Skeletal muscle cell (primary cell): ENCODE results near the gene TNFRSF1B.

ENCODE experiments used
- DNase-seq: peaks from one replicate; pipeline ENCODE4 v3.0.0-alpha.2; 2010; ENCODE audit warnings: low read depth
- H3K4me3 ChIP-seq: 2 replicates; pipeline ENCODE4 v1.5.1; 2011; ENCODE audit warnings: low read depth, mild to moderate bottlenecking, control low read depth, low read length, moderate library complexity

Gene TNFRSF1B

GRCh38 chr1:12184008-12184681 lies 17.4 kb downstream of the TNFRSF1B start:
- H3K4me3 ChIP-seq = no peak overlapping the region
- DNase-seq = peak; percentile 83

GRCh38 chr1:12185036-12185917 lies 18.5 kb downstream of the TNFRSF1B start:
- H3K4me3 ChIP-seq = no peak overlapping the region
- DNase-seq = no peak

- DNase-seq = no peak
- no peak overlapping the region for H3K4me3 ChIP-seq
Observed at GRCh38 chr1:12185918-12186678, 19.3 kb downstream of the TNFRSF1B start.

GRCh38 chr1:12186679-12186985 lies 19.8 kb downstream of the TNFRSF1B start:
- no peak for DNase-seq
- no peak overlapping the region for H3K4me3 ChIP-seq

GRCh38 chr1:12188115-12188514 lies 21.3 kb downstream of the TNFRSF1B start:
- H3K4me3 ChIP-seq = no peak overlapping the region
- DNase-seq = no peak

GRCh38 chr1:12188657-12189327 lies 22.0 kb downstream of the TNFRSF1B start:
- no peak overlapping the region for H3K4me3 ChIP-seq
- DNase-seq = no peak

GRCh38 chr1:12189328-12189682 lies 22.5 kb downstream of the TNFRSF1B start:
- no peak overlapping the region for H3K4me3 ChIP-seq
- no peak for DNase-seq

GRCh38 chr1:12191242-12192032 lies 24.6 kb downstream of the TNFRSF1B start:
- H3K4me3 ChIP-seq = no peak overlapping the region
- no peak for DNase-seq

GRCh38 chr1:12194666-12195216 lies 27.9 kb downstream of the TNFRSF1B start:
- DNase-seq = no peak

GRCh38 chr1:12195416-12195815 lies 28.6 kb downstream of the TNFRSF1B start:
- no peak for DNase-seq
- H3K4me3 ChIP-seq = no peak overlapping the region

More at GRCh38 chr1:12194666-12195216, 27.9 kb downstream of the TNFRSF1B start:
- H3K4me3 ChIP-seq = no peak overlapping the region

- no peak overlapping the region for H3K4me3 ChIP-seq
- no peak for DNase-seq
Observed at GRCh38 chr1:12196641-12197482, 30.1 kb downstream of the TNFRSF1B start.

GRCh38 chr1:12197483-12197880 lies 30.7 kb downstream of the TNFRSF1B start:
- DNase-seq = no peak

GRCh38 chr1:12200208-12200607 lies 33.4 kb downstream of the TNFRSF1B start:
- H3K4me3 ChIP-seq = no peak overlapping the region
- no peak for DNase-seq

More at GRCh38 chr1:12197483-12197880, 30.7 kb downstream of the TNFRSF1B start:
- H3K4me3 ChIP-seq = no peak overlapping the region

- no peak overlapping the region for H3K4me3 ChIP-seq
- no peak for DNase-seq
Observed at GRCh38 chr1:12201352-12202189, 34.8 kb downstream of the TNFRSF1B start.

GRCh38 chr1:12202190-12202497 lies 35.4 kb downstream of the TNFRSF1B start:
- DNase-seq = no peak

GRCh38 chr1:12202577-12202976 lies 35.8 kb downstream of the TNFRSF1B start:
- no peak for DNase-seq

More at GRCh38 chr1:12202190-12202497, 35.4 kb downstream of the TNFRSF1B start:
- H3K4me3 ChIP-seq = no peak overlapping the region

More at GRCh38 chr1:12202577-12202976, 35.8 kb downstream of the TNFRSF1B start:
- no peak overlapping the region for H3K4me3 ChIP-seq
